NCI-H2107 treated with DMSO at 0.1 percent for 48 hours (cell line): Measurements from ENCODE around the gene MOGAT3.

Experiments used
- DNase-seq: peaks from one replicate; lab custom pipeline; 2025; ENCODE audit not compliant: unreplicated experiment; lab: John Stamatoyannopoulos, UW

The MOGAT3 gene

GRCh38 chr7:101234636-101235035 is 33.8 kb upstream of the MOGAT3 start:
- peak; percentile 28 for DNase-seq

GRCh38 chr7:101233907-101234547 is 33.2 kb upstream of the MOGAT3 start:
- DNase-seq = no peak

DNA sequence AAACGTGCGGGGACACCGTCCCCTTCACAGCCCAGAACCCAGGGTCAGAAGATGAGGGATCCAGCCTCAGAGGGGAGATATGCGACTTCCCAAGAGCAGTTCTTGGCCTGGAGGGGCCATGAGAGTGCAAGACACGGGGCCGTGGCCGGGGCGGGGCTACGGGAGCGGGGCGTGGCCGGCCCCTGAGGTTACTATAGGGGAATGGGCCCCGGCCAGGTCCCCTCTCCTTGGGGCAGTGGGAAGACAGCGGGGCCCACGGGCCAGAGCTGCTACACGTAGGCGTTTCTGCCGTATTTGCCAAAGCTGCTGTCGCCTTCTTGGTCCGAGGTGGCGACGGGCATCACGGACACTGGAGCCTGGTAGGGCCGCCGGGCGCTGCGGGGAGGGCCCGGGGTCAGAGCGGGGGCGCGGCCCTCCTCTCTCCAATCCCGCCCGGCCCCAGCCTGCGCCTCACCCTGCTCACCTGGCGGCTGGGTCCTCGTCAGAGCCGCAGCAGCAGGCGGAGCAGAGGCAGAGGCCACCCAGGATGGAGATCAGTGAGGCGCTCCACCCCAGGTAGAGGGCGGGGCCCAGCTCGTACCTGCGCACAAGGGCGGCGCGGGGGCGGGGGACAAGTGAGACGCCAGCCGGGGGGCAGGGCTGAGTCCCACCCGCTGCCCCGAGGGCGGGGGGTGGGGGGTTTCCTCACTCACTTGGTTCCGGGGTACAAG is 31.5 kb upstream of the MOGAT3 start:
- peak; percentile 27 for DNase-seq

DNA sequence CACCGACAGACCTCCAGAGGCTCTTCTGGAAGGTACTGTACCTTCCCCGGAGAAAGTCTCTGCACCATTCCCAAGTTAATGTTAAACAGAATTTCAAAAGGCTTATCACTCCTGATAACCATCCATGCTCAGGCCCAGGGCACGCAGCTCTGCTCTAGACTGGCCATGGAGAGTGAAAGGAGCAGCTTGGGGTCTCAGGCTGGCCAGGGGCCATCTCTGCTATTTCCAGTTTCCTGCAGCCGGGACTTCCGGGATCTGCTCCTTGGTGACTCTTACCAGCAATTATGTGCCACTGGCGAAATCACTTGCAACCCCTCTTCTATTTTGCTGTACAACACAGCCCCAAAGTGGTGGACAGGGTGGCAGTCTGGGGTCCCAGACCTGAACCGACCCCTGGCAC is 30.8 kb upstream of the MOGAT3 start:
- DNase-seq = no peak

DNA sequence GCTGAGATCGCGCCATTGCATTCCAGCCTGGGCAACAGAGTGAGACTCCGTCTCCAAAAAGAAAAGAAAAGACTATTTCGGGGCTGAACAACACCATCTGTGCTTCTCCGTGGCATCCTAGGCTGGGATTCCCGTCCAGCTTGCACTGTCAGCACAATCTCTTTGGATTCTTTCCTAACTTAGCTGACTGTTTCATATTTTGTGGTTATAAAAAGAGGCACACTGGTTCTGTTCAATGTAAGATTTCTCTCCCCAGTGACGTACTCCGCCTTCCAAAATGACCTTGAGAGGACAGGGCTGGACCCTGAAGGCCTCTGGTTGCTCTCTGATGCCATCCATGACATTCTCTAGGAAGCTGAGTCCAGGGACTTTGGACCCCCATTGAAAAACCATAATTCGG is 25.9 kb upstream of the MOGAT3 start:
- no peak for DNase-seq

- DNase-seq = no peak
These were observed 24.8 kb upstream of the MOGAT3 start for GRCh38 chr7:101225650-101226049.

GRCh38 chr7:101223528-101223927 is 22.7 kb upstream of the MOGAT3 start:
- no peak for DNase-seq

DNA sequence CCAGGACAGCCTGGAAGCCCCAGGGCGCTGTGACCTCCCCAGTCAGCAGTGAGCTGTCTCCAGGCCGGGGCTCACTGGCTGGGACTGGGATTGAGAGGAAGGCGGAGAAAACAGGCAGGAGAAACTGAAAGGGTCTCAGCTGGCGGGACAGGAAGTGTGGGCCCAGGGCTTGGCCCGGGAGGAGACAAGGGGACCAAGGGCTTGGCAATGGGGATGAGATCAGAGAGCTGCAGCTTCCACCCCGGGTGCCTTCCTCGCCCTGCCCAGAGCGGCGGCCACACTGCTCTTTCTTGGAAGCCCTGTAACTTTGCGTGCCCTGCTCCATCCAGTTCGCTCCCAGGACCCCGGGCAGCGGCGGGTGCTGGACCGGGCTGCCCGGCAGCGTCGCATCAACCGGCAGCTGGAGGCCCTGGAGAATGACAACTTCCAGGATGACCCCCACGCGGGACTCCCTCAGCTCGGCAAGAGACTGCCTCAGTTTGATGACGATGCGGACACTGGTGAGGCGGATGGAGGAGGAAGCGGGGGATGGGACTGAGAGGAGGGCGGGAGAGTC is 21.5 kb upstream of the MOGAT3 start:
- no peak for DNase-seq

- DNase-seq = no peak
These were observed 19.5 kb upstream of the MOGAT3 start for GRCh38 chr7:101220295-101220694.

- DNase-seq = no peak
These were observed 17.6 kb upstream of the MOGAT3 start for GRCh38 chr7:101218236-101219125.

- DNase-seq = peak; percentile 98
These were observed 16.8 kb upstream of the MOGAT3 start, which contains the start of the genes PLOD3 and ZNHIT1 for GRCh38 chr7:101217388-101218235. Gene PLOD3 (minus strand): TSS chr7:101217581. CDS start chr7:101217274, 307 bp downstream. Gene ZNHIT1 (plus strand): TSS chr7:101218165. CDS start chr7:101218196, 31 bp downstream.

- DNase-seq = peak; percentile 1
These were observed 16.1 kb upstream of the MOGAT3 start for GRCh38 chr7:101216860-101217387.

- DNase-seq = no peak
These were observed 15.4 kb upstream of the MOGAT3 start for GRCh38 chr7:101216001-101216859.

DNA sequence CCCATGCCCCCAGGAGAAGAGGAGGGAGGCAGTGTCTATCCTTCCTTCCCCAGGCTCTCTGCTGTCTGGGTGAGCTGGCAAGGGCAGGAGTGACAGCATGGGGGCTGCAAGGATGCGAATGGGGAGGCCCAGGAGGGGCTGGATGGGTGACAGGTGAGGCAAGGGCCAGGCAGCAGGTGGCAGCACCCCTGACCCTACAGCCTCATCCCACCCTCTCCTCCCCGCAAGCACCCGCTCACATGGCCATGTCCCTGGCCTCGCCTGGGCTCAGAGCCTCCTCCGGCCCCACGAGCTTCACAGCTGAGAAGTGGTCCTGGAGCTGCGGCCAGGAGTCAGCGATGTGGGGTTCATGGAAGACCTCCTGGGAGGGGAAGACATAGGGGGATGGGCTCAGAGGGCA is 11.2 kb upstream of the MOGAT3 start:
- DNase-seq = no peak

- DNase-seq = no peak
These were observed 10.7 kb upstream of the MOGAT3 start for GRCh38 chr7:101211501-101211900.

- DNase-seq = no peak
These were observed 9.3 kb upstream of the MOGAT3 start for GRCh38 chr7:101210143-101210542.

DNA sequence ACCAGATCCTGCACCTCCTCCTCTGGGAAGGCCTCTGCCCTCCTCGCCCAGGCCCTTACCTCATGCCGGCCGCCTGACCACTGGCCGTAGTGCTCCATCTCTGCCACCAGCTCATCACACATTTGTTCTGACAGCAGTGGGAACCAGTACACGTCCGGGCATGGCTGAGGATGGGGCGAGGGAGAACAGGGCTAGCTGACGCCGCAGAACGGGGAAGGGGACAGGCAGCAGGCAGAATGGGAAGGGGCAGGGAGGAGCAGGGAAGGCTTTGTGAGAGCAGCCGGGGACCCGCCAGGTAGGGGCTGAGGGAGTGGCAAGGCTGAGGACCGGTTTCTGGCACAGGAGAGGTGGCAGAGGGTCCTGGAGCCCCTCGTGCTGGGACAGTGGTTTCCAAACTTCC is 8.0 kb upstream of the MOGAT3 start:
- no peak for DNase-seq

DNA sequence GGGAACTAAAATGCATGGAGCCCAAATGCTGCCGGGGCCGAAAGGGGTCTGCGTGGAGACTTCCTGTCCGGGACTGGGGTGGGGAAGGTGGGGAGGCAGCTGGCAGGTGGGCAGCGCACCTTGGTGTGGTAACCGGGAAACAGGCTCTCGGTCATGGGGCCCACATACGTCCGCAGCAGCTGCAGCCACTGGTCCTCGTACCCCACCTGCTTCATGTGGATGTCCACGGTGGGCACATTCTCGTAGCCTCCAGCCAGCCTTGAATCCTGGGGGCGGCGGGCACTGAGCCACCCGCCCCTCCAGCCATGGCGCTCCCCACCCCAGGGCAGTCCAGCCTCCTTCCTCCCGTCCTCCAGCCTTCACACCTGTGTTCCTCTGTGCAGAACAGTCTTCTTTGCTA is 6.6 kb upstream of the MOGAT3 start:
- DNase-seq = no peak

- DNase-seq = no peak
These were observed 5.8 kb upstream of the MOGAT3 start for GRCh38 chr7:101206665-101207042.
